PFSK-1 (cell line): Measurements from ENCODE around the gene GRK4.

Experiments
- POLR2AphosphoS5 ChIP-seq: IDR thresholded peaks from 2 replicates; pipeline ENCODE4 v1.6.1; 2012; ENCODE audit warnings: low read depth, mild to moderate bottlenecking, control low read depth, low read length, moderate library complexity
- SIN3A ChIP-seq: IDR thresholded peaks from 2 replicates; pipeline ENCODE4 v1.6.1; 2012; ENCODE audit warnings: mild to moderate bottlenecking, low read length, moderate library complexity, borderline replicate concordance; ENCODE audit not compliant: insufficient read depth
- TF ChIP-seq, protein P1 (sequence below), 2 experiments: IDR thresholded peaks; 2 replicates each; pipeline versions ENCODE4 v1.6.1 to v1.8.0; 2011 to 2012; ENCODE audit warnings: low read depth in 2 of 2, low read length in 2 of 2, control low read depth in 1 of 2, inconsistent platforms in 1 of 2, mild to moderate bottlenecking in 1 of 2, moderate library complexity in 1 of 2; ENCODE audit not compliant: insufficient read depth in 1 of 2

- TF ChIP-seq POLR2AphosphoS5, result no peak
- TF ChIP-seq, protein P1, sequence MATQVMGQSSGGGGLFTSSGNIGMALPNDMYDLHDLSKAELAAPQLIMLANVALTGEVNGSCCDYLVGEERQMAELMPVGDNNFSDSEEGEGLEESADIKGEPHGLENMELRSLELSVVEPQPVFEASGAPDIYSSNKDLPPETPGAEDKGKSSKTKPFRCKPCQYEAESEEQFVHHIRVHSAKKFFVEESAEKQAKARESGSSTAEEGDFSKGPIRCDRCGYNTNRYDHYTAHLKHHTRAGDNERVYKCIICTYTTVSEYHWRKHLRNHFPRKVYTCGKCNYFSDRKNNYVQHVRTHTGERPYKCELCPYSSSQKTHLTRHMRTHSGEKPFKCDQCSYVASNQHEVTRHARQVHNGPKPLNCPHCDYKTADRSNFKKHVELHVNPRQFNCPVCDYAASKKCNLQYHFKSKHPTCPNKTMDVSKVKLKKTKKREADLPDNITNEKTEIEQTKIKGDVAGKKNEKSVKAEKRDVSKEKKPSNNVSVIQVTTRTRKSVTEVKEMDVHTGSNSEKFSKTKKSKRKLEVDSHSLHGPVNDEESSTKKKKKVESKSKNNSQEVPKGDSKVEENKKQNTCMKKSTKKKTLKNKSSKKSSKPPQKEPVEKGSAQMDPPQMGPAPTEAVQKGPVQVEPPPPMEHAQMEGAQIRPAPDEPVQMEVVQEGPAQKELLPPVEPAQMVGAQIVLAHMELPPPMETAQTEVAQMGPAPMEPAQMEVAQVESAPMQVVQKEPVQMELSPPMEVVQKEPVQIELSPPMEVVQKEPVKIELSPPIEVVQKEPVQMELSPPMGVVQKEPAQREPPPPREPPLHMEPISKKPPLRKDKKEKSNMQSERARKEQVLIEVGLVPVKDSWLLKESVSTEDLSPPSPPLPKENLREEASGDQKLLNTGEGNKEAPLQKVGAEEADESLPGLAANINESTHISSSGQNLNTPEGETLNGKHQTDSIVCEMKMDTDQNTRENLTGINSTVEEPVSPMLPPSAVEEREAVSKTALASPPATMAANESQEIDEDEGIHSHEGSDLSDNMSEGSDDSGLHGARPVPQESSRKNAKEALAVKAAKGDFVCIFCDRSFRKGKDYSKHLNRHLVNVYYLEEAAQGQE (IDR thresholded peaks at IDR 0.05; ENCODE audit: insufficient read depth in 1 of 2, low read depth in 2 of 2, low read length in 2 of 2), result no peak
- no peak for TF ChIP-seq SIN3A
Observed at GRCh38 chr4:2944091-2944482, 19.3 kb upstream of the GRK4 start.
